ENCODE data around the gene B4GALT6. TPM values are rescaled to one million over a fixed set of nuclear protein-coding genes. Genes with fewer than 3 reads are reported as not detected.

Gene B4GALT6
- total and polyA plus RNA-seq, 7 experiments from 2014 or later = 0.11 to 2.7 (median 1.2) TPM

GRCh38 chr18:31722369-31722957 is 38.1 kb upstream of the B4GALT6 start:
- DNase-seq = peak; percentile 33 to 69 (median 62)
- Histone ChIP-seq H3K36me3 (ENCODE audit: control insufficient read depth in 2 of 3, insufficient read depth in 3 of 3, low read length in 3 of 3) (no peaks in the 10 kb centered on the region), H3K4me1 (ENCODE audit: control insufficient read depth in 2 of 2, insufficient read depth in 2 of 2, low read length in 2 of 2) (no peaks in the 10 kb centered on the region), H3K27me3 (ENCODE audit: control insufficient read depth in 2 of 2, insufficient read depth in 2 of 2, low read length in 2 of 2) (no peaks in the 10 kb centered on the region), H3K9me3 (ENCODE audit: control insufficient read depth in 2 of 3, low read length in 3 of 3) (no peaks in the 10 kb centered on the region), H3K27ac (ENCODE audit: low read depth, low read length) (no peak overlapping the region), H3K4me3 (ENCODE audit: low read length) (no peak overlapping the region)
- peak overlapping the region in 3 of 10 donors; percentile 19 to 31 (median 27) for H3K4me3 Mint-ChIP-seq
- CTCF ChIA-PET = interaction anchor here (0.9 to 2.0 kb wide), 4 partner anchors 9 to 183 kb away, joined by 3 to 7 read pairs (median 4); no protein-coding TSS in a partner anchor
- peak; percentile 90 for ATAC-seq
- H3K27ac Mint-ChIP-seq = peak overlapping the region in 1 of 9 donors; percentile 21
- H3K27me3 Mint-ChIP-seq = peaks cover 14 to 35% (median 23%) of the 10 kb centered on the region in 5 donors
- intact Hi-C loops (cut with micrococcal nuclease) = loop anchor here (1.0 to 5.0 kb wide), 3 partner anchors 37 to 166 kb away; no protein-coding TSS in a partner anchor
- H3K9me3 Mint-ChIP-seq = peaks cover 0 to 15% (median 7%) of the 10 kb centered on the region in 11 donors
- no peaks in the 10 kb centered on the region for H3K36me3 Mint-ChIP-seq
- peaks cover 0 to 8% (median 6%) of the 10 kb centered on the region in 7 donors for H3K4me1 Mint-ChIP-seq
- POLR2A ChIA-PET = interaction anchor here (0.6 kb wide), 1 partner anchor 442 kb away, joined by 3 read pairs; no protein-coding TSS in a partner anchor

DNA sequence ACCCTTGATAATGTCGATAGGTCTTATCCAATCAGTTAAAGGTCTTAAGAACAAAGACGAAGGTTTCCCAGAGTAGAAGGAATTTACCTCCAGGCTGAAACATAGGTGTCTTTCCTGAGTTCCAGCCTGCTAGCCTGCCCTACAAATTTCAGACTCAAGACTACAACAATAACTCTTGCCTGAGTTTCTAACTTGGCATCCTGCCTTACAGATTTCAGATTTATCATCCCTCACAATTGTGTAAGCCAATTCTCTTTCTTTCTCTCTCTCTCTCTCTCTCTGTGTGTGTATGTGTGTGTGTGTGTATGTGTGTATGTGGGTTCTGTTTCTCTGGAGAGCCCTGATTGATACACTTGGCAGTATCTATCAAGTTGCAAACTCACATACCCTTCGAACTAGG is 37.2 kb upstream of the B4GALT6 start:
- no peaks in the 10 kb centered on the region for H3K27me3 ChIP-seq (ENCODE audit: control insufficient read depth in 2 of 2, insufficient read depth in 2 of 2, low read length in 2 of 2)
- no peaks in the 10 kb centered on the region for H3K4me1 ChIP-seq (ENCODE audit: control insufficient read depth in 2 of 2, insufficient read depth in 2 of 2, low read length in 2 of 2)
- ATAC-seq (no peak), DNase-seq (no peak)
- Mint-ChIP-seq H3K9me3 (peaks cover 0 to 15% (median 7%) of the 10 kb centered on the region in 11 donors), H3K27ac (no peak overlapping the region), H3K4me1 (peaks cover 0 to 8% (median 6%) of the 10 kb centered on the region in 7 donors), H3K27me3 (peaks cover 10 to 31% (median 20%) of the 10 kb centered on the region in 5 donors), H3K4me3 (no peak overlapping the region), H3K36me3 (no peaks in the 10 kb centered on the region)
- H3K9me3 ChIP-seq (ENCODE audit: control insufficient read depth in 2 of 3, low read length in 3 of 3) = no peaks in the 10 kb centered on the region
- CTCF ChIA-PET = interaction anchor here (1.5 to 2.0 kb wide), 2 partner anchors 159 to 166 kb away, joined by 6 to 7 read pairs; no protein-coding TSS in a partner anchor
- H3K36me3 ChIP-seq (ENCODE audit: control insufficient read depth in 2 of 3, insufficient read depth in 3 of 3, low read length in 3 of 3) = no peaks in the 10 kb centered on the region
- H3K4me3 ChIP-seq (ENCODE audit: low read length) = no peak overlapping the region
- intact Hi-C loops (cut with micrococcal nuclease) = loop anchor here in 1 of 2 donors (5.0 kb wide), 1 partner anchor 109 kb away; no protein-coding TSS in a partner anchor
- H3K27ac ChIP-seq (ENCODE audit: low read depth, low read length) = no peak overlapping the region
- POLR2A ChIA-PET = no interaction called here

- CTCF ChIA-PET = no interaction called here
- Mint-ChIP-seq H3K36me3 (no peaks in the 10 kb centered on the region), H3K27me3 (peaks cover 10 to 28% (median 17%) of the 10 kb centered on the region in 5 donors), H3K9me3 (peaks cover 0 to 15% (median 7%) of the 10 kb centered on the region in 11 donors), H3K27ac (no peak overlapping the region), H3K4me1 (peaks cover 0 to 8% (median 6%) of the 10 kb centered on the region in 7 donors), H3K4me3 (no peak overlapping the region)
- Histone ChIP-seq H3K27me3 (ENCODE audit: control insufficient read depth in 2 of 2, insufficient read depth in 2 of 2, low read length in 2 of 2) (no peaks in the 10 kb centered on the region), H3K27ac (ENCODE audit: low read depth, low read length) (no peak overlapping the region), H3K4me1 (ENCODE audit: control insufficient read depth in 2 of 2, insufficient read depth in 2 of 2, low read length in 2 of 2) (no peaks in the 10 kb centered on the region), H3K36me3 (ENCODE audit: control insufficient read depth in 2 of 3, insufficient read depth in 3 of 3, low read length in 3 of 3) (no peaks in the 10 kb centered on the region), H3K4me3 (ENCODE audit: low read length) (no peak overlapping the region), H3K9me3 (ENCODE audit: control insufficient read depth in 2 of 3, low read length in 3 of 3) (no peaks in the 10 kb centered on the region)
- no peak for ATAC-seq
- intact Hi-C loops (cut with micrococcal nuclease) = loop anchor here in 1 of 2 donors (5.0 kb wide), 1 partner anchor 109 kb away; no protein-coding TSS in a partner anchor
- DNase-seq = no peak
- POLR2A ChIA-PET = interaction anchor here (0.7 kb wide), 1 partner anchor 299 kb away, joined by 3 read pairs; no protein-coding TSS in a partner anchor
Observed at GRCh38 chr18:31720867-31721266, 36.5 kb upstream of the B4GALT6 start.

GRCh38 chr18:31719363-31720006 is 35.1 kb upstream of the B4GALT6 start:
- Histone ChIP-seq H3K27me3 (ENCODE audit: control insufficient read depth in 2 of 2, insufficient read depth in 2 of 2, low read length in 2 of 2) (no peaks in the 10 kb centered on the region), H3K27ac (ENCODE audit: low read depth, low read length) (no peak overlapping the region), H3K9me3 (ENCODE audit: control insufficient read depth in 2 of 3, low read length in 3 of 3) (no peaks in the 10 kb centered on the region), H3K4me3 (ENCODE audit: low read length) (no peak overlapping the region), H3K36me3 (ENCODE audit: control insufficient read depth in 2 of 3, insufficient read depth in 3 of 3, low read length in 3 of 3) (no peaks in the 10 kb centered on the region), H3K4me1 (ENCODE audit: control insufficient read depth in 2 of 2, insufficient read depth in 2 of 2, low read length in 2 of 2) (no peaks in the 10 kb centered on the region)
- Mint-ChIP-seq H3K27ac (no peak overlapping the region), H3K36me3 (no peaks in the 10 kb centered on the region), H3K4me1 (peaks cover 0 to 8% (median 3%) of the 10 kb centered on the region in 7 donors), H3K4me3 (no peak overlapping the region), H3K9me3 (peaks cover 0 to 15% (median 7%) of the 10 kb centered on the region in 11 donors), H3K27me3 (peaks cover 4 to 22% (median 13%) of the 10 kb centered on the region in 5 donors)
- intact Hi-C loops (cut with micrococcal nuclease) = loop anchor here in 1 of 2 donors (5.0 kb wide), 1 partner anchor 107 kb away; no protein-coding TSS in a partner anchor
- ATAC-seq (no peak), DNase-seq (no peak)
- CTCF ChIA-PET = no interaction called here
- POLR2A ChIA-PET = no interaction called here

DNA sequence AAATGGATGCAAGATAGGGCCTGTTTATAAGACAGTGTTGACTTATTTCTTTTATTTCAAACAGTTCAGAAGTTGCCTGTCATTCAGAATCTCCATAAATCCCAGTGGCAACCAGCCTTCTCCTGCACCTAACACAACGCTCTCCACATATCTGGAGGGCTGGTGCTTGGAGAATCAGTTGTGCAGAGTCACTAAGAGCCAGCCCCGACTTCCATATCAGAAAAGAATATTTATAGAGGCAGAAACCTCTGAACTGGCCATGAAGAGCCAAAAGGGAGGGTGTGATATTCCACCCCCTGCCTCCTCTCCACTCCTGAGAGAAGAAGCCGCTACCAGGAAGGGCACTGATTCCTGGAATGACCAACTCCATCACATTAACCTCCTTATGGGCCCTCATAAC is 34.0 kb upstream of the B4GALT6 start:
- DNase-seq = no peak
- Mint-ChIP-seq H3K4me3 (no peak overlapping the region), H3K36me3 (no peaks in the 10 kb centered on the region), H3K9me3 (peaks cover 0 to 15% (median 7%) of the 10 kb centered on the region in 11 donors), H3K4me1 (peaks cover 0 to 3% (median 0%) of the 10 kb centered on the region in 7 donors), H3K27me3 (peaks cover 0 to 15% (median 4%) of the 10 kb centered on the region in 5 donors), H3K27ac (no peak overlapping the region)
- Histone ChIP-seq H3K27me3 (ENCODE audit: control insufficient read depth in 2 of 2, insufficient read depth in 2 of 2, low read length in 2 of 2) (no peaks in the 10 kb centered on the region), H3K27ac (ENCODE audit: low read depth, low read length) (no peak overlapping the region), H3K9me3 (ENCODE audit: control insufficient read depth in 2 of 3, low read length in 3 of 3) (no peaks in the 10 kb centered on the region), H3K4me1 (ENCODE audit: control insufficient read depth in 2 of 2, insufficient read depth in 2 of 2, low read length in 2 of 2) (no peaks in the 10 kb centered on the region), H3K36me3 (ENCODE audit: control insufficient read depth in 2 of 3, insufficient read depth in 3 of 3, low read length in 3 of 3) (no peaks in the 10 kb centered on the region), H3K4me3 (ENCODE audit: low read length) (no peak overlapping the region)
- intact Hi-C loops (cut with micrococcal nuclease) = no loop called here
- CTCF ChIA-PET = interaction anchor here (0.6 kb wide), 1 partner anchor 412 kb away, joined by 3 read pairs; no protein-coding TSS in a partner anchor
- POLR2A ChIA-PET = no interaction called here
- no peak for ATAC-seq

DNA sequence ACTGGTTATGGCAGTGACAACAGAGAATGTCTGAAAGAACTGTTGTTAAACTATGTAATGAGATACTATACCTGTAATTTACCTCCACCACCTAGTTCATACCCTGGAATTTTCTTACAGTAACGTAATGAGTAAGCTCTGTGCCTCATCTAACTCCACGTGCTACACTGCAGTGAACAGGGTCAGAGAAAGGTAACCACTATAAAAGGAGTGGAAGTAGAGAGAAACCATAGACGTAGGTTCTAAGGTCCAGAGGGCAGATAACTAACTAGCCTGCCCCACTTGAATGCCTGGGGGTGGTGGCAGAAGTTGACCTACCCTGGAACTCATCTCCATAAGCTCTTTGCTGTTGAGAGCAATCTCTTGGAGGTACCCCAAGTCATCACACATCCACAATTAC is 32.0 kb upstream of the B4GALT6 start:
- ChIA-PET CTCF (no interaction called here), POLR2A (no interaction called here)
- no peak for DNase-seq
- H3K27ac Mint-ChIP-seq = no peak overlapping the region
- no peaks in the 10 kb centered on the region for H3K27me3 ChIP-seq (ENCODE audit: control insufficient read depth in 2 of 2, insufficient read depth in 2 of 2, low read length in 2 of 2)
- no peaks in the 10 kb centered on the region for H3K9me3 ChIP-seq (ENCODE audit: control insufficient read depth in 2 of 3, low read length in 3 of 3)
- intact Hi-C loops (cut with micrococcal nuclease) = no loop called here
- H3K4me3 Mint-ChIP-seq = no peak overlapping the region
- no peaks in the 10 kb centered on the region for H3K36me3 Mint-ChIP-seq
- no peak for ATAC-seq
- H3K4me3 ChIP-seq (ENCODE audit: low read length) = no peak overlapping the region
- H3K36me3 ChIP-seq (ENCODE audit: control insufficient read depth in 2 of 3, insufficient read depth in 3 of 3, low read length in 3 of 3) = no peaks in the 10 kb centered on the region
- no peak overlapping the region for H3K27ac ChIP-seq (ENCODE audit: low read depth, low read length)
- H3K4me1 Mint-ChIP-seq = no peaks in the 10 kb centered on the region
- no peaks in the 10 kb centered on the region for H3K27me3 Mint-ChIP-seq
- H3K4me1 ChIP-seq (ENCODE audit: control insufficient read depth in 2 of 2, insufficient read depth in 2 of 2, low read length in 2 of 2) = no peaks in the 10 kb centered on the region
- peaks cover 0 to 15% (median 7%) of the 10 kb centered on the region in 11 donors for H3K9me3 Mint-ChIP-seq
